ENCODE results near the gene FTSJ1.
"Not testable (repeated sequence)": the region's sequence is repeated elsewhere in the genome, so short reads cannot be mapped to it uniquely, and the experiment has no call there.

The FTSJ1 gene

GRCh38 chrX:48514868-48515460, 39.0 kb downstream of the FTSJ1 start:
- Mint-ChIP-seq H3K36me3 (peaks cover 8% of the 10 kb centered on the region), H3K27ac (no peak overlapping the region), H3K9me3 (no peaks in the 10 kb centered on the region), H3K4me1 (peaks cover 5% of the 10 kb centered on the region), H3K4me3 (no peak overlapping the region), H3K27me3 (no peaks in the 10 kb centered on the region)
- ATAC-seq (ENCODE audit: low read depth) (no peak), DNase-seq (ENCODE audit: low spot score in 2 of 2) (no peak)

- H3K9me3 Mint-ChIP-seq = no peaks in the 10 kb centered on the region
These were observed 39.8 kb downstream of the FTSJ1 start for GRCh38 chrX:48515842-48516241.

GRCh38 chrX:48516285-48516684, 40.3 kb downstream of the FTSJ1 start:
- Mint-ChIP-seq H3K36me3 (peaks cover 5% of the 10 kb centered on the region), H3K9me3 (no peaks in the 10 kb centered on the region), H3K4me3 (no peak overlapping the region), H3K27ac (no peak overlapping the region), H3K27me3 (no peaks in the 10 kb centered on the region), H3K4me1 (peaks cover 10% of the 10 kb centered on the region)
- ATAC-seq (ENCODE audit: low read depth) = no peak
- no peak for DNase-seq (ENCODE audit: low spot score in 2 of 2)

More at GRCh38 chrX:48515842-48516241, 39.8 kb downstream of the FTSJ1 start:
- no peak overlapping the region for H3K4me3 Mint-ChIP-seq
- H3K27ac Mint-ChIP-seq = no peak overlapping the region
- DNase-seq (ENCODE audit: low spot score in 2 of 2) (no peak), ATAC-seq (ENCODE audit: low read depth) (no peak)
- no peaks in the 10 kb centered on the region for H3K27me3 Mint-ChIP-seq
- H3K4me1 Mint-ChIP-seq = peaks cover 6% of the 10 kb centered on the region
- H3K36me3 Mint-ChIP-seq = peaks cover 6% of the 10 kb centered on the region

GRCh38 chrX:48516987-48517386, 41.0 kb downstream of the FTSJ1 start:
- Mint-ChIP-seq H3K27ac (no peak overlapping the region), H3K36me3 (peaks cover 5% of the 10 kb centered on the region), H3K4me1 (peaks cover 10% of the 10 kb centered on the region), H3K9me3 (no peaks in the 10 kb centered on the region), H3K4me3 (no peak overlapping the region), H3K27me3 (no peaks in the 10 kb centered on the region)
- DNase-seq (ENCODE audit: low spot score in 2 of 2) (no peak), ATAC-seq (ENCODE audit: low read depth) (no peak)

GRCh38 chrX:48519481-48519880, 43.5 kb downstream of the FTSJ1 start:
- H3K4me1 Mint-ChIP-seq = peaks cover 11% of the 10 kb centered on the region
- H3K9me3 Mint-ChIP-seq; H3K36me3 Mint-ChIP-seq; H3K27ac Mint-ChIP-seq; ATAC-seq (ENCODE audit: low read depth); H3K27me3 Mint-ChIP-seq; DNase-seq (ENCODE audit: low spot score in 2 of 2); H3K4me3 Mint-ChIP-seq: not testable (repeated sequence)

- H3K27me3 Mint-ChIP-seq = no peaks in the 10 kb centered on the region
- H3K36me3 Mint-ChIP-seq = peaks cover 3% of the 10 kb centered on the region
- H3K27ac Mint-ChIP-seq = peak overlapping the region; percentile 82
- DNase-seq (ENCODE audit: low spot score in 2 of 2) (no peak), ATAC-seq (ENCODE audit: low read depth) (no peak)
- H3K4me3 Mint-ChIP-seq = peak overlapping the region; percentile 86
- no peaks in the 10 kb centered on the region for H3K9me3 Mint-ChIP-seq
- H3K4me1 Mint-ChIP-seq = peaks cover 11% of the 10 kb centered on the region
These were observed 44.5 kb downstream of the FTSJ1 start for GRCh38 chrX:48520455-48520854.

GRCh38 chrX:48520976-48521352, 45.0 kb downstream of the FTSJ1 start:
- H3K9me3 Mint-ChIP-seq = no peaks in the 10 kb centered on the region
- peak overlapping the region; percentile 86 for H3K4me3 Mint-ChIP-seq
- H3K36me3 Mint-ChIP-seq = peaks cover 2% of the 10 kb centered on the region
- no peak for DNase-seq (ENCODE audit: low spot score in 2 of 2)
- ATAC-seq (ENCODE audit: low read depth) = no peak
- H3K27ac Mint-ChIP-seq = peak overlapping the region; percentile 82
- no peaks in the 10 kb centered on the region for H3K27me3 Mint-ChIP-seq
- H3K4me1 Mint-ChIP-seq = peaks cover 11% of the 10 kb centered on the region

GRCh38 chrX:48521353-48522243, 45.6 kb downstream of the FTSJ1 start, which contains the start of gene EBP:
Gene EBP, plus strand, starts transcription at chrX:48521808. Its CDS starts 1,964 bp downstream, at chrX:48523772.
- Mint-ChIP-seq H3K4me1 (peaks cover 13% of the 10 kb centered on the region), H3K4me3 (peak within 1 kb of the TSS; percentile 86), H3K36me3 (peaks cover 2% of the 10 kb centered on the region), H3K9me3 (no peaks in the 10 kb centered on the region), H3K27ac (peak within 1 kb of the TSS; percentile 82), H3K27me3 (no peaks in the 10 kb centered on the region)
- peak; percentile 67 to 86 for DNase-seq (ENCODE audit: low spot score in 2 of 2)
- peak; percentile 96 for ATAC-seq (ENCODE audit: low read depth)

GRCh38 chrX:48522291-48522690, 46.3 kb downstream of the FTSJ1 start:
- ATAC-seq (ENCODE audit: low read depth) (no peak), DNase-seq (ENCODE audit: low spot score in 2 of 2) (no peak)
- Mint-ChIP-seq H3K4me1 (peaks cover 14% of the 10 kb centered on the region), H3K27ac (peak overlapping the region; percentile 82), H3K36me3 (peaks cover 5% of the 10 kb centered on the region), H3K27me3 (no peaks in the 10 kb centered on the region), H3K4me3 (peak overlapping the region; percentile 86), H3K9me3 (no peaks in the 10 kb centered on the region)

GRCh38 chrX:48523682-48524081, 47.7 kb downstream of the FTSJ1 start:
- Mint-ChIP-seq H3K4me1 (peaks cover 14% of the 10 kb centered on the region), H3K9me3 (no peaks in the 10 kb centered on the region), H3K27me3 (no peaks in the 10 kb centered on the region), H3K4me3 (peak overlapping the region; percentile 64), H3K27ac (no peak overlapping the region), H3K36me3 (peaks cover 7% of the 10 kb centered on the region)
- ATAC-seq (ENCODE audit: low read depth) = no peak
- DNase-seq (ENCODE audit: low spot score in 2 of 2) = no peak

GRCh38 chrX:48525853-48526252, 49.9 kb downstream of the FTSJ1 start:
- not testable (repeated sequence) for H3K27me3 Mint-ChIP-seq; H3K4me3 Mint-ChIP-seq; H3K27ac Mint-ChIP-seq; H3K36me3 Mint-ChIP-seq; DNase-seq (ENCODE audit: low spot score in 2 of 2); ATAC-seq (ENCODE audit: low read depth); H3K4me1 Mint-ChIP-seq; H3K9me3 Mint-ChIP-seq

- H3K4me1 Mint-ChIP-seq = peaks cover 3% of the 10 kb centered on the region
- no peaks in the 10 kb centered on the region for H3K27me3 Mint-ChIP-seq
- DNase-seq (ENCODE audit: low spot score in 2 of 2) = no peak
- H3K36me3 Mint-ChIP-seq = peaks cover 9% of the 10 kb centered on the region
- no peaks in the 10 kb centered on the region for H3K9me3 Mint-ChIP-seq
- no peak overlapping the region for H3K4me3 Mint-ChIP-seq
- H3K27ac Mint-ChIP-seq = no peak overlapping the region
- no peak for ATAC-seq (ENCODE audit: low read depth)
These were observed 54.7 kb downstream of the FTSJ1 start for GRCh38 chrX:48530736-48531135.

GRCh38 chrX:48531358-48531959, 55.5 kb downstream of the FTSJ1 start:
- Mint-ChIP-seq H3K4me3 (no peak overlapping the region), H3K36me3 (peaks cover 9% of the 10 kb centered on the region), H3K27me3 (no peaks in the 10 kb centered on the region), H3K4me1 (peaks cover 2% of the 10 kb centered on the region), H3K9me3 (no peaks in the 10 kb centered on the region), H3K27ac (no peak overlapping the region)
- DNase-seq (ENCODE audit: low spot score in 2 of 2) = no peak
- ATAC-seq (ENCODE audit: low read depth) = no peak

- no peaks in the 10 kb centered on the region for H3K27me3 Mint-ChIP-seq
- H3K27ac Mint-ChIP-seq = no peak overlapping the region
These were observed 56.2 kb downstream of the FTSJ1 start for GRCh38 chrX:48532161-48532560.

More at GRCh38 chrX:48532161-48532560, 56.2 kb downstream of the FTSJ1 start:
- ATAC-seq (ENCODE audit: low read depth) = no peak
- no peaks in the 10 kb centered on the region for H3K4me1 Mint-ChIP-seq
- H3K9me3 Mint-ChIP-seq = no peaks in the 10 kb centered on the region
- DNase-seq (ENCODE audit: low spot score in 2 of 2) = no peak
- no peak overlapping the region for H3K4me3 Mint-ChIP-seq
- H3K36me3 Mint-ChIP-seq = peaks cover 4% of the 10 kb centered on the region
